HCT116 (cell line): ENCODE data around the gene UBE2J2. TPM values are rescaled to one million over a fixed set of nuclear protein-coding genes. Genes with fewer than 3 reads are reported as not detected.

Experiments
- ATAC-seq: fragments of 200-7000 bp; cut with Tn5 transposase; 2 replicates; pipeline ENCODE4 v1.9.1; 2020; ENCODE audit warnings: mild to moderate bottlenecking, moderate library complexity
- BruUV-seq: library from RNA; stranded (reverse); fragments of 400-500 nt; replicated peaks from 2 replicates; lab custom pipeline; 2021; lab: Mats Ljungman, UMichigan
- CTCF ChIA-PET: fragments of 300-600 bp; sonication (Branson Sonifier 250); formaldehyde crosslinking; loops from one replicate; lab custom pipeline; 2021; ENCODE audit warnings: antibody characterized with exemption; lab: Charles Lee
- POLR2A ChIA-PET: fragments of 300-600, 350-600 bp; sonication (Branson Sonifier 250); formaldehyde crosslinking; loops from one replicate; lab custom pipeline; 2021; ENCODE audit warnings: antibody characterized with exemption; lab: Charles Lee
- RAD21 ChIA-PET, 2 experiments: fragments of 300-600 bp; sonication (Branson Sonifier 250); formaldehyde crosslinking; loops; one replicate each; lab custom pipeline; 2023; ENCODE audit warnings: low total read pairs in 2 of 2; ENCODE audit not compliant: uncharacterized antibody in 2 of 2, unreplicated experiment in 2 of 2, low non-redundant PET in 1 of 2; lab: Charles Lee
- DNase-seq: peaks from one replicate; pipeline ENCODE4 v3.0.0-alpha.2; 2010; ENCODE audit warnings: low read depth, low spot score
- H2AFZ ChIP-seq: fragments of 200-600 bp; shearing (Covaris generic), sonication (generic); 2 replicates; pipeline ENCODE4 v1.6.1; 2017; ENCODE audit warnings: low read depth, mixed run types, mixed read lengths, antibody characterized with exemption, low read length; ENCODE audit not compliant: poor library complexity, severe bottlenecking
- H3K27ac ChIP-seq: 2 replicates; pipeline ENCODE4 v1.5.1; 2012; ENCODE audit warnings: low read depth, low read length
- H3K27me3 ChIP-seq: fragments of 200-600 bp; sonication (generic); 2 replicates; pipeline ENCODE4 v1.6.1; 2016; ENCODE audit warnings: mixed run types, low read length, mixed read lengths; ENCODE audit not compliant: insufficient read depth
- H3K36me3 ChIP-seq, 2 experiments: fragments of 200-500 bp in 1 of 2; fragments of 200-600 bp in 1 of 2; sonication (Bioruptor generic) in 1 of 2; sonication (generic) in 1 of 2; 2 replicates each; pipeline versions ENCODE4 v1.5.1 to v1.6.1; 2014 to 2016; ENCODE audit warnings: low read length in 2 of 2, inconsistent platforms in 1 of 2, mixed read lengths in 1 of 2, mixed run types in 1 of 2; ENCODE audit not compliant: insufficient read depth in 2 of 2, control insufficient read depth in 1 of 2
- H3K4me1 ChIP-seq, 2 experiments: fragments of 200-600 bp in 1 of 2; sonication (generic) in 1 of 2; 2 replicates each; pipeline versions ENCODE4 v1.5.1 to v1.6.1; 2012 to 2017; ENCODE audit warnings: low read length in 2 of 2, inconsistent platforms in 1 of 2, mild to moderate bottlenecking in 1 of 2, mixed read lengths in 1 of 2, mixed run types in 1 of 2, moderate library complexity in 1 of 2; ENCODE audit not compliant: insufficient read depth in 2 of 2, control insufficient read depth in 1 of 2
- H3K4me2 ChIP-seq: fragments of 200-600 bp; sonication (generic); 2 replicates; pipeline ENCODE4 v1.6.1; 2017; ENCODE audit warnings: mixed run types, low read length, mixed read lengths
- H3K4me3 ChIP-seq, 2 experiments: fragments of 200-600 bp in 1 of 2; sonication (generic) in 1 of 2; replicated peaks in 1 of 2; 2 replicates each; pipeline ENCODE4 v1.5.1; 2011 to 2016; ENCODE audit warnings: low read length in 2 of 2, control low read depth in 1 of 2, low read depth in 1 of 2, mild to moderate bottlenecking in 1 of 2, mixed read lengths in 1 of 2, mixed run types in 1 of 2
- H3K79me2 ChIP-seq: fragments of 200-600 bp; sonication (generic); 2 replicates; pipeline ENCODE4 v1.6.1; 2017; ENCODE audit warnings: mild to moderate bottlenecking, mixed run types, low read length, moderate library complexity, mixed read lengths; ENCODE audit not compliant: insufficient read depth
- H3K9ac ChIP-seq: fragments of 200-600 bp; sonication (generic); 2 replicates; pipeline ENCODE4 v1.6.1; 2016; ENCODE audit warnings: low read length, mixed read lengths
- H3K9me2 ChIP-seq: fragments of 200-600 bp; sonication (generic), shearing (Covaris generic); 2 replicates; pipeline ENCODE4 v1.6.1; 2017; ENCODE audit warnings: mixed run types, mild to moderate bottlenecking, moderate library complexity; ENCODE audit not compliant: insufficient read depth
- H3K9me3 ChIP-seq, 2 experiments: fragments of 200-500 bp in 1 of 2; fragments of 200-600 bp in 1 of 2; sonication (Bioruptor generic) in 1 of 2; sonication (generic) in 1 of 2; 2 replicates each; pipeline ENCODE4 v1.6.1; 2014 to 2017; ENCODE audit warnings: low read length in 2 of 2, mixed read lengths in 2 of 2, inconsistent platforms in 1 of 2, low read depth in 1 of 2, mild to moderate bottlenecking in 1 of 2, mixed run types in 1 of 2, moderate library complexity in 1 of 2; ENCODE audit not compliant: control insufficient read depth in 1 of 2, insufficient read depth in 1 of 2
- H4K20me1 ChIP-seq: fragments of 200-600 bp; sonication (generic), shearing (Covaris generic); 2 replicates; pipeline ENCODE4 v1.6.1; 2017; ENCODE audit warnings: mixed run types, mild to moderate bottlenecking, moderate library complexity; ENCODE audit not compliant: insufficient read depth
- RAD21 ChIP-seq: IDR thresholded peaks from 2 replicates; pipeline ENCODE4 v1.6.1; 2012; ENCODE audit warnings: low read depth, mild to moderate bottlenecking
- ZFX ChIP-seq: fragments of 450-650 bp; IDR thresholded peaks from 2 replicates; pipeline ENCODE4 v1.6.1; 2017
- intact Hi-C: fragments of 100-400 bp; cut with micrococcal nuclease; formaldehyde crosslinking; loops from 2 replicates; pipeline ENCODE4 v1.10.0; 2022
- total RNA-seq: library from RNA; stranded (reverse); gene quantifications from one replicate; pipeline ENCODE4 v1.2.1, GENCODE V29; 2021; ENCODE audit not compliant: unreplicated experiment
- TF ChIP-seq, protein P1 (sequence below): IDR thresholded peaks from 2 replicates; pipeline ENCODE4 v1.6.1; 2011; ENCODE audit warnings: mild to moderate bottlenecking, low read length, moderate library complexity; ENCODE audit not compliant: insufficient replicate concordance; ENCODE audit errors: extremely low read depth

Gene UBE2J2
- total RNA-seq, 1 experiment from 2014 or later: 67.7 TPM

DNA sequence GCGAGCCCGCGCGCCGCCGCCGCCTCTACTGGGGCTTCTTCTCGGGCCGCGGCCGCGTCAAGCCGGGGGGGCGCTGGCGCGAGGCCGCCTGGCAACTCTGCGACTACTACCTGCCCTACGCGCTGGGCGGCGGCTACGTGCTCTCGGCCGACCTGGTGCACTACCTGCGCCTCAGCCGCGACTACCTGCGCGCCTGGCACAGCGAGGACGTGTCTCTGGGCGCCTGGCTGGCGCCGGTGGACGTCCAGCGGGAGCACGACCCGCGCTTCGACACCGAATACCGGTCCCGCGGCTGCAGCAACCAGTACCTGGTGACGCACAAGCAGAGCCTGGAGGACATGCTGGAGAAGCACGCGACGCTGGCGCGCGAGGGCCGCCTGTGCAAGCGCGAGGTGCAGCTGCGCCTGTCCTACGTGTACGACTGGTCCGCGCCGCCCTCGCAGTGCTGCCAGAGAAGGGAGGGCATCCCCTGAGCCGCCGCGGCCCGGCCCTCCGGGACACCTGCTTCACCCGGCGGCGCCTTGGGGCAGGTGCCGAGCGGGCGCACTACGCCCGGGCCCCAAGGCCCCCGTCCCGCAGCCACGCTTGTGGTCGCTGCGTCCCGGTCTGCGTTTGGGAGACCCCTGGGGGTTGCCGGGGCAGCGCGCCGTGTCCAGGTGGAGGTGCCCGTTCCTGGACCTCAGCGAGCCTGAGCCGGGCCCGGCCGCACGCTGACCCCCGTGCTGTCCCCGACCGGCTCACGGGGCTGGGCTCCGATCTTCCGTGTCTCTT, 40.7 kb downstream of the UBE2J2 start:
- Histone ChIP-seq H3K4me1 (peaks cover 5 to 31% of the 10 kb centered on the region in 2 experiments; a peak in 3 of 4 replicates), H3K79me2 (peaks cover 57% of the 10 kb centered on the region), H4K20me1 (no peaks in the 10 kb centered on the region), H3K9me3 (no peaks in the 10 kb centered on the region), H3K9ac (no peak overlapping the region)
- RAD21 ChIA-PET: no interaction called here
- no peak for DNase-seq
- ATAC-seq: no peak
- no peak for TF ChIP-seq RAD21
- TF ChIP-seq, all 23 proteins: peak for 0
- ChIA-PET CTCF (no interaction called here), POLR2A (no interaction called here)
- peak overlapping the region; percentile 98; the same call in 1 of the 2 replicates for H3K27ac ChIP-seq
- BruUV-seq: no TSS peak
- H3K4me3 ChIP-seq: peak overlapping the region in 1 of 2 experiments; percentile 26; a peak in 2 of 4 replicates
- peaks cover 5 to 14% of the 10 kb centered on the region in 2 experiments; a peak in 2 of 4 replicates for H3K36me3 ChIP-seq
- no peak overlapping the region for H2AFZ ChIP-seq
- H3K4me2 ChIP-seq: peak overlapping the region; percentile 50
- no peaks in the 10 kb centered on the region for H3K9me2 ChIP-seq
- intact Hi-C loops: no loop called here
- H3K27me3 ChIP-seq: no peaks in the 10 kb centered on the region

DNA sequence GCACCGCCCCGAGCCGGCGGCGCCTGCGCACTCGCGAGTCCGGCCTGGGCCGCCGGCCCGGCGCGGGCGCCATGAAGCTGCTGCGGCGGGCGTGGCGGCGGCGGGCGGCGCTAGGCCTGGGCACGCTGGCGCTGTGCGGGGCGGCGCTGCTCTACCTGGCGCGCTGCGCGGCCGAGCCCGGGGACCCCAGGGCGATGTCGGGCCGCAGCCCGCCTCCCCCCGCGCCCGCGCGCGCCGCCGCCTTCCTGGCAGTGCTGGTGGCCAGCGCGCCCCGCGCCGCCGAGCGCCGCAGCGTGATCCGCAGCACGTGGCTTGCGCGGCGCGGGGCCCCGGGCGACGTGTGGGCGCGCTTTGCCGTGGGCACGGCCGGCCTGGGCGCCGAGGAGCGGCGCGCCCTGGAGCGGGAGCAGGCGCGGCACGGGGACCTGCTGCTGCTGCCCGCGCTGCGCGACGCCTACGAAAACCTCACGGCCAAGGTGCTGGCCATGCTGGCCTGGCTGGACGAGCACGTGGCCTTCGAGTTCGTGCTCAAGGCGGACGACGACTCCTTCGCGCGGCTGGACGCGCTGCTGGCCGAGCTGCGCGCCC, 41.4 kb downstream of the UBE2J2 start, which contains the start of gene B3GALT6:
TSS of gene B3GALT6 (plus strand) at position 30 of the 588 bp plus-strand sequence. CDS start at position 72, 42 bp downstream.
- Histone ChIP-seq H3K9me3 (no peaks in the 10 kb centered on the region), H2AFZ (no peak within 1 kb of the TSS), H3K9ac (peak within 1 kb of the TSS; percentile 81), H3K27ac (peak within 1 kb of the TSS; percentile 98), H3K36me3 (peaks cover 7 to 18% of the 10 kb centered on the region in 2 experiments; a peak in 2 of 4 replicates), H3K79me2 (peaks cover 64% of the 10 kb centered on the region), H3K4me1 (peaks cover 3 to 25% of the 10 kb centered on the region in 2 experiments; a peak in 1 of 4 replicates), H3K4me2 (peak within 1 kb of the TSS; percentile 76), H3K27me3 (no peaks in the 10 kb centered on the region), H3K4me3 (peak within 1 kb of the TSS; percentile 68 to 87), H3K9me2 (no peaks in the 10 kb centered on the region), H4K20me1 (no peaks in the 10 kb centered on the region)
- ATAC-seq: peak; percentile 29; the same call in 1 of the 2 replicates
- ChIA-PET POLR2A (no interaction called here), CTCF (interaction anchor here (0.6 kb wide), 1 partner anchor 248 kb away, joined by 3 read pairs; no protein-coding TSS in a partner anchor), RAD21 (no interaction called here)
- peak; percentile 65; the same call in 1 of the 2 replicates for TF ChIP-seq ZFX
- TF ChIP-seq, protein P1, sequence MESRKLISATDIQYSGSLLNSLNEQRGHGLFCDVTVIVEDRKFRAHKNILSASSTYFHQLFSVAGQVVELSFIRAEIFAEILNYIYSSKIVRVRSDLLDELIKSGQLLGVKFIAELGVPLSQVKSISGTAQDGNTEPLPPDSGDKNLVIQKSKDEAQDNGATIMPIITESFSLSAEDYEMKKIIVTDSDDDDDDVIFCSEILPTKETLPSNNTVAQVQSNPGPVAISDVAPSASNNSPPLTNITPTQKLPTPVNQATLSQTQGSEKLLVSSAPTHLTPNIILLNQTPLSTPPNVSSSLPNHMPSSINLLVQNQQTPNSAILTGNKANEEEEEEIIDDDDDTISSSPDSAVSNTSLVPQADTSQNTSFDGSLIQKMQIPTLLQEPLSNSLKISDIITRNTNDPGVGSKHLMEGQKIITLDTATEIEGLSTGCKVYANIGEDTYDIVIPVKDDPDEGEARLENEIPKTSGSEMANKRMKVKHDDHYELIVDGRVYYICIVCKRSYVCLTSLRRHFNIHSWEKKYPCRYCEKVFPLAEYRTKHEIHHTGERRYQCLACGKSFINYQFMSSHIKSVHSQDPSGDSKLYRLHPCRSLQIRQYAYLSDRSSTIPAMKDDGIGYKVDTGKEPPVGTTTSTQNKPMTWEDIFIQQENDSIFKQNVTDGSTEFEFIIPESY: no peak
- BruUV-seq: no TSS peak
- intact Hi-C loops: no loop called here
- no peak for DNase-seq
